K562 (cell line): ENCODE measurements around the gene MTA1. TPM values are rescaled to one million over a fixed set of nuclear protein-coding genes. Genes with fewer than 3 reads are reported as not detected.

Experiments
- ATAC-seq: fragments of 200-7000 bp; cut with Tn5 transposase; 3 replicates; pipeline ENCODE4 v1.9.1; 2020; ENCODE audit warnings: moderate library complexity
- BruUV-seq: library from RNA; stranded (reverse); fragments of 400-500 nt; replicated peaks from 2 replicates; lab custom pipeline; 2021; lab: Mats Ljungman, UMichigan
- CTCF ChIA-PET: fragments of 300-600 bp; formaldehyde crosslinking; extraction: SDS; loops from one replicate; lab custom pipeline; 2021; ENCODE audit warnings: low intra/inter-chr PET ratio; lab: Yijun Ruan, JAX
- POLR2A ChIA-PET: fragments of 300-600, 350-650 bp; sonication (Branson Sonifier 250); formaldehyde crosslinking; extraction: SDS; loops from one replicate; lab custom pipeline; 2021; ENCODE audit warnings: antibody characterized with exemption, inconsistent platforms; lab: Yijun Ruan, JAX
- DNase-seq, 4 experiments: peaks; one replicate each; pipeline versions ENCODE4 v3.0.0 to v3.0.0-alpha.2; 2011 to 2018; ENCODE audit warnings: low spot score in 3 of 4, mixed read lengths in 3 of 4; ENCODE audit errors: extremely low read depth in 1 of 4
- FAIRE-seq: peaks from 2 replicates; lab custom pipeline; 2011; peaks lifted over from hg19 to GRCh38; lab: Jason Lieb, UNC
- H2AFZ ChIP-seq: 2 replicates; pipeline ENCODE4 v1.6.0; 2011; ENCODE audit warnings: low read depth, low read length, control low read depth, inconsistent platforms
- H3K27ac ChIP-seq: fragments of 200-600 bp; 3 replicates; pipeline ENCODE4 v1.8.0; 2011; ENCODE audit warnings: low read depth, mild to moderate bottlenecking, control low read depth, inconsistent platforms, low read length, moderate library complexity, mixed read lengths; ENCODE audit errors: extremely low read depth
- H3K27me3 ChIP-seq, 2 experiments: fragments of 300-600 bp in 1 of 2; 2 replicates in 1 of 2; 3 replicates in 1 of 2; pipeline versions ENCODE4 v1.6.0 to v1.8.0; 2011; ENCODE audit warnings: inconsistent platforms in 2 of 2, low read length in 2 of 2, mild to moderate bottlenecking in 1 of 2, mixed read lengths in 1 of 2, moderate library complexity in 1 of 2; ENCODE audit not compliant: control insufficient read depth in 2 of 2, insufficient read depth in 2 of 2
- H3K36me3 ChIP-seq: fragments of 300-600 bp; 3 replicates; pipeline ENCODE4 v1.8.0; 2011; ENCODE audit warnings: mild to moderate bottlenecking, low read length, inconsistent platforms; ENCODE audit not compliant: control insufficient read depth, insufficient read depth
- H3K4me1 ChIP-seq, 2 experiments: fragments of 200-600 bp in 1 of 2; replicated peaks in 1 of 2; 2 replicates in 1 of 2; 3 replicates in 1 of 2; pipeline versions ENCODE4 v1.5.1 to v1.8.0; 2011; ENCODE audit warnings: inconsistent platforms in 2 of 2, low read length in 2 of 2, mild to moderate bottlenecking in 1 of 2, mixed read lengths in 1 of 2, moderate library complexity in 1 of 2; ENCODE audit not compliant: control insufficient read depth in 2 of 2, insufficient read depth in 2 of 2
- H3K4me2 ChIP-seq: 2 replicates; pipeline ENCODE4 v1.6.1; 2011; ENCODE audit warnings: low read length, control low read depth, inconsistent platforms, mixed read lengths; ENCODE audit not compliant: insufficient read depth
- H3K4me3 ChIP-seq: fragments of 200-600 bp; sonication (generic), shearing (Covaris generic); 2 replicates; pipeline ENCODE4 v1.5.1; 2016; ENCODE audit warnings: control low read depth, inconsistent platforms
- H3K79me2 ChIP-seq: fragments of 200-600 bp; 3 replicates; pipeline ENCODE4 v1.8.0; 2011; ENCODE audit warnings: low read length, inconsistent platforms; ENCODE audit not compliant: control insufficient read depth, insufficient read depth
- H3K9ac ChIP-seq, 2 experiments: 2 replicates each; pipeline versions ENCODE4 v1.6.0 to v1.6.1; 2011; ENCODE audit warnings: low read depth in 2 of 2, low read length in 2 of 2, control low read depth in 1 of 2, inconsistent platforms in 1 of 2, mild to moderate bottlenecking in 1 of 2, mixed read lengths in 1 of 2; ENCODE audit not compliant: insufficient read depth in 1 of 2
- H3K9me1 ChIP-seq: one replicate; pipeline ENCODE4 v1.6.0; 2011; ENCODE audit warnings: inconsistent platforms, mild to moderate bottlenecking, low read length, moderate library complexity; ENCODE audit not compliant: control insufficient read depth, insufficient read depth
- H3K9me3 ChIP-seq: replicated peaks from 2 replicates; pipeline ENCODE4 v1.5.1; 2011; ENCODE audit warnings: low read depth, low read length, inconsistent platforms; ENCODE audit not compliant: control insufficient read depth, insufficient read depth
- H4K20me1 ChIP-seq: replicated peaks from 2 replicates; pipeline ENCODE4 v1.6.1; 2011; ENCODE audit warnings: low read length, inconsistent platforms, mixed read lengths; ENCODE audit not compliant: control insufficient read depth, insufficient read depth
- ARID1B ChIP-seq: fragments of 450-650 bp; IDR thresholded peaks from 2 replicates; pipeline ENCODE4 v1.6.1; 2016; ENCODE audit warnings: antibody characterized with exemption, mild to moderate bottlenecking, inconsistent platforms
- EHMT2 ChIP-seq: fragments of 450-650 bp; IDR thresholded peaks from 2 replicates; pipeline ENCODE4 v1.6.1; 2018; ENCODE audit warnings: antibody characterized with exemption
- ESRRA ChIP-seq: fragments of 450-650 bp; IDR thresholded peaks from 2 replicates; pipeline ENCODE4 v1.6.1; 2014; ENCODE audit warnings: low read depth, mild to moderate bottlenecking, moderate library complexity, borderline replicate concordance
- FOSL1 ChIP-seq: fragments of 200-800 bp; sonication (Bioruptor generic); conservative IDR thresholded peaks from 2 replicates; pipeline ENCODE4 v1.6.1; 2016; ENCODE audit warnings: missing genetic modification characterization, missing compliant biosample characterization
- FOXK2 ChIP-seq, 2 experiments: fragments of 450-650 bp; IDR thresholded peaks in 1 of 2; conservative IDR thresholded peaks in 1 of 2; 2 replicates each; pipeline ENCODE4 v1.6.1; 2016; ENCODE audit warnings: low read depth in 2 of 2, mild to moderate bottlenecking in 1 of 2
- GABPB1 ChIP-seq: sonication (generic); formaldehyde crosslinking; IDR thresholded peaks from 2 replicates; pipeline ENCODE4 v1.8.0; 2022; ENCODE audit warnings: mild to moderate bottlenecking, missing genetic modification reagents
- HDGF ChIP-seq: fragments of 450-650 bp; IDR thresholded peaks from 2 replicates; pipeline ENCODE4 v1.6.1; 2016
- MAFG ChIP-seq: fragments of 450-650 bp; conservative IDR thresholded peaks from 2 replicates; pipeline ENCODE4 v1.6.1; 2016; ENCODE audit warnings: missing genetic modification characterization, missing compliant biosample characterization
- MTA2 ChIP-seq: fragments of 450-650 bp; IDR thresholded peaks from 2 replicates; pipeline ENCODE4 v1.6.1; 2016; ENCODE audit warnings: low read depth
- NEUROD1 ChIP-seq: fragments of 150-350 bp; IDR thresholded peaks from 2 replicates; pipeline ENCODE4 v1.6.1; 2014; ENCODE audit warnings: borderline replicate concordance, low read length, low read depth; ENCODE audit not compliant: partially characterized antibody
- SETDB1 ChIP-seq: IDR thresholded peaks from one replicate; pipeline ENCODE4 v1.6.1; 2012; ENCODE audit warnings: low read length, control low read depth, inconsistent platforms
- SMAD2 ChIP-seq: fragments of 150-350 bp; IDR thresholded peaks from 2 replicates; pipeline ENCODE4 v1.6.1; 2014; ENCODE audit warnings: low read depth, mild to moderate bottlenecking, low read length
- TBL1XR1 ChIP-seq, 2 experiments: IDR thresholded peaks; 2 replicates each; pipeline ENCODE4 v1.6.1; 2012; ENCODE audit warnings: improper control_type of control experiment in 2 of 2, low read length in 2 of 2, mild to moderate bottlenecking in 1 of 2
- ZNF121 ChIP-seq: sonication (generic); formaldehyde crosslinking; conservative IDR thresholded peaks from 2 replicates; pipeline ENCODE4 v1.8.0; 2022; ENCODE audit warnings: missing genetic modification reagents
- ZNF316 ChIP-seq: fragments of 450-650 bp; IDR thresholded peaks from 2 replicates; pipeline ENCODE4 v1.6.1; 2016
- ZNF384 ChIP-seq: IDR thresholded peaks from 2 replicates; pipeline ENCODE4 v1.6.1; 2012; ENCODE audit warnings: low read depth, low read length, improper control_type of control experiment
- ZNF668 ChIP-seq: fragments of 250-450 bp; sonication (Bioruptor Pico); IDR thresholded peaks from 2 replicates; pipeline ENCODE4 v1.8.0; 2022; ENCODE audit warnings: mild to moderate bottlenecking, inconsistent platforms
- ZNF696 ChIP-seq: fragments of 250-450 bp; sonication (Bioruptor Pico); conservative IDR thresholded peaks from 2 replicates; pipeline ENCODE4 v1.4.0; 2020; ENCODE audit warnings: mild to moderate bottlenecking, moderate library complexity
- WGBS: fragments of 100-300 bp; shearing (Covaris generic); methylation state at CpG from one replicate; pipeline ENCODE4 v1.1.6; 2016; ENCODE audit warnings: low coverage, mixed read lengths; ENCODE audit not compliant: insufficient coverage; ENCODE audit errors: missing lambda C conversion rate; 5-methylcytosine and 5-hydroxymethylcytosine counted together
- in situ Hi-C: fragments of 300-500 bp; cut with MboI; formaldehyde crosslinking; loops from 4 replicates; pipeline ENCODE4 v1.15.0; 2018; ENCODE audit warnings: inconsistent platforms, mixed read lengths
- intact Hi-C: fragments of 100-400 bp; cut with micrococcal nuclease; formaldehyde crosslinking; loops from 2 replicates; pipeline ENCODE4 v1.14.2; 2022
- polyA plus RNA-seq, 8 experiments: library from polyadenylated mRNA; depleted of rRNA in 4 of 8; stranded (reverse) in 5 of 8; unstranded in 3 of 8; fragments of >200 nt; fragmentation: Nextera tagmentation in 2 of 8; fragmentation: Illumina TruSeq in 1 of 8; extraction: Ambion mirVana in 2 of 8; extraction: Trizol in 1 of 8; gene quantifications; 2 replicates each; pipeline versions ENCODE4 v1.2.1 to v1.2.3, GENCODE V29; 2011 to 2014; ENCODE audit warnings: inconsistent platforms in 1 of 8, missing spikeins in 1 of 8
- total RNA-seq, 7 experiments: library from RNA; depleted of rRNA in 6 of 7; stranded (reverse); fragments of >200 nt in 6 of 7; fragmentation: Illumina TruSeq in 2 of 7; extraction: Trizol in 2 of 7; gene quantifications; 2 replicates each; pipeline versions ENCODE4 v1.2.1 to v1.2.3, GENCODE V29; 2011 to 2021; ENCODE audit warnings: low replicate concordance in 1 of 7
- TF ChIP-seq, protein P1 (sequence below): fragments of 450-650 bp; formaldehyde crosslinking; IDR thresholded peaks from 2 replicates; pipeline ENCODE4 v1.4.0; 2020; ENCODE audit warnings: mild to moderate bottlenecking
- TF ChIP-seq, protein P2 (sequence below): fragments of 450-650 bp; IDR thresholded peaks from 2 replicates; pipeline ENCODE4 v1.6.1; 2016; ENCODE audit warnings: antibody characterized with exemption

Gene MTA1
- total and polyA plus RNA-seq, 9 of the 15 experiments (the other 6 are each of a cell fraction or from before 2014, with no cell fraction given), result 0.13 to 118 (median 32.3) TPM

DNA sequence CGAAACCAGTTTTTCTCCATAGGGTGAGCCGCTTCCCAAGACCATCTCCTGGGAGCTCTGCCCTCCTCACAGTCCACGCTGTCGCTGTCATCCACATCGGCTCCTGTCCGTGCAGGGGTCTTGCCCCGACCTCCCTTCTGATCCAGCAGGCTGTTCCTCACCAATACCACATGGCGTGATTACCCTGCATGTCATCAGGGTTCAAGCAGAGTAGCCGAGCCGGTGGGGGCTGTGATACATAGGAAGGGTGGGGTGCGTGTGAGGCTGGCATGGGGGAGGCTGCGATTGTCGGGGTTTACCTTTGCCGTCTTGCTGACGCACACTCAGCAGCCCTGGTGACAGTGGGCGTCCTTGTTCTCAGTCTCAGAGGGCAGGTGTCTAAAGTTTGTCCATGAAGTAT is 88.4 kb downstream of the MTA1 start:
- no peaks in the 10 kb centered on the region for H3K9me1 ChIP-seq
- intact Hi-C loops (no loop called here), in situ Hi-C loops (no loop called here)
- H4K20me1 ChIP-seq, result no peaks in the 10 kb centered on the region
- H3K4me2 ChIP-seq, result no peak overlapping the region
- no peak for TF ChIP-seq ARID1B
- no peak for TF ChIP-seq MAFG
- no peak for TF ChIP-seq NEUROD1
- TF ChIP-seq, protein P1, sequence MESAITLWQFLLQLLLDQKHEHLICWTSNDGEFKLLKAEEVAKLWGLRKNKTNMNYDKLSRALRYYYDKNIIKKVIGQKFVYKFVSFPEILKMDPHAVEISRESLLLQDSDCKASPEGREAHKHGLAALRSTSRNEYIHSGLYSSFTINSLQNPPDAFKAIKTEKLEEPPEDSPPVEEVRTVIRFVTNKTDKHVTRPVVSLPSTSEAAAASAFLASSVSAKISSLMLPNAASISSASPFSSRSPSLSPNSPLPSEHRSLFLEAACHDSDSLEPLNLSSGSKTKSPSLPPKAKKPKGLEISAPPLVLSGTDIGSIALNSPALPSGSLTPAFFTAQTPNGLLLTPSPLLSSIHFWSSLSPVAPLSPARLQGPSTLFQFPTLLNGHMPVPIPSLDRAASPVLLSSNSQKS (CRISPR knock-in tag), result no peak
- no peak for TF ChIP-seq EHMT2
- no peak for TF ChIP-seq ZNF696 (CRISPR knock-in tag)
- no peak for TF ChIP-seq GABPB1 (CRISPR knock-in tag)
- no peak for TF ChIP-seq ZNF384
- TF ChIP-seq FOSL1 (tag), result no peak
- TF ChIP-seq SMAD2, result no peak
- TF ChIP-seq MTA2, result no peak
- TF ChIP-seq ZNF316, result no peak
- no peak for TF ChIP-seq ZNF668 (CRISPR knock-in tag)
- no peak for TF ChIP-seq FOXK2 (conservative IDR thresholded peaks at IDR 0.05 in 1 of 2, IDR thresholded peaks at IDR 0.05 in 1 of 2; ENCODE audit: low read depth in 2 of 2)
- no peak for TF ChIP-seq HDGF
- no peak for TF ChIP-seq TBL1XR1 (IDR thresholded peaks at IDR 0.05; ENCODE audit: low read length in 2 of 2)
- TF ChIP-seq ZNF121, result no peak
- TF ChIP-seq ESRRA, result no peak
- no peak for TF ChIP-seq SETDB1
- TF ChIP-seq, protein P2, sequence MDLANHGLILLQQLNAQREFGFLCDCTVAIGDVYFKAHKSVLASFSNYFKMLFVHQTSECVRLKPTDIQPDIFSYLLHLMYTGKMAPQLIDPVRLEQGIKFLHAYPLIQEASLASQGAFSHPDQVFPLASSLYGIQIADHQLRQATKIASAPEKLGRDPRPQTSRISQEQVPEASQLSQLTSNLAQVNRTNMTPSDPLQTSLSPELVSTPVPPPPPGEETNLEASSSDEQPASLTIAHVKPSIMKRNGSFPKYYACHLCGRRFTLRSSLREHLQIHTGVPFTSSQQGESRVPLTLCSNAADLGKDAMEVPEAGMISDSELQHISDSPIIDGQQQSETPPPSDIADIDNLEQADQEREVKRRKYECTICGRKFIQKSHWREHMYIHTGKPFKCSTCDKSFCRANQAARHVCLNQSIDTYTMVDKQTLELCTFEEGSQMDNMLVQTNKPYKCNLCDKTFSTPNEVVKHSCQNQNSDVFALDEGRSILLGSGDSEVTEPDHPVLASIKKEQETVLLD, result no peak
- H3K27ac ChIP-seq, result no peak overlapping the region
- H3K79me2 ChIP-seq, result no peaks in the 10 kb centered on the region
- H3K4me1 ChIP-seq, result no peaks in the 10 kb centered on the region; a peak in 1 of 5 replicates
- H3K4me3 ChIP-seq, result no peak overlapping the region
- DNase-seq (no peak), FAIRE-seq (no peak), ATAC-seq (no peak)
- peak overlapping the region in 1 of 2 experiments; percentile 45; a peak in 1 of 4 replicates for H3K9ac ChIP-seq
- no TSS peak for BruUV-seq
- H3K36me3 ChIP-seq, result no peaks in the 10 kb centered on the region
- no peak overlapping the region for H2AFZ ChIP-seq
- CTCF ChIA-PET, result no interaction called here
- peaks cover 23 to 55% of the 10 kb centered on the region in 2 experiments for H3K27me3 ChIP-seq
- POLR2A ChIA-PET, result interaction anchor here (0.7 kb wide), 1 partner anchor 134 kb away, joined by 3 read pairs; no protein-coding TSS in a partner anchor
- 13% methylated on average over 15 of the region's 16 CpGs for WGBS
- H3K9me3 ChIP-seq, result no peaks in the 10 kb centered on the region
